ENCODE measurements around the gene ZDHHC22. TPM values are rescaled to one million over a fixed set of nuclear protein-coding genes. Genes with fewer than 3 reads are reported as not detected.

Gene ZDHHC22
- total and polyA plus RNA-seq, 8 donors, result 0.08 to 0.18 TPM; not detected in 6

GRCh38 chr14:77153802-77154201 is 12.2 kb upstream of the ZDHHC22 start:
- peaks cover 0 to 73% (median 29%) of the 10 kb centered on the region in 3 donors for H3K27me3 ChIP-seq
- TF ChIP-seq POLR2A (IDR thresholded peaks at IDR 0.05), result no peak
- TF ChIP-seq CTCF (IDR thresholded peaks at IDR 0.05), result no peak
- no peak for TF ChIP-seq POLR2AphosphoS5 (IDR thresholded peaks at IDR 0.05)
- TF ChIP-seq EP300 (IDR thresholded peaks at IDR 0.05), result no peak
- H3K4me3 ChIP-seq, result no peak overlapping the region
- peaks cover 0 to 11% (median 5%) of the 10 kb centered on the region in 4 donors for H3K4me1 ChIP-seq
- WGBS, 5 donors, result 88 to 97% (median 94%) methylated on average over 3 of the region's 3 CpGs
- no peak overlapping the region for H3K27ac ChIP-seq
- H3K36me3 ChIP-seq, result no peaks in the 10 kb centered on the region
- no peaks in the 10 kb centered on the region for H3K9me3 ChIP-seq
- intact Hi-C loops (cut with DNase I; ENCODE audit: low total_unique reads), result loop anchor here (10.0 kb wide), 1 partner anchor 161 kb away; no protein-coding TSS in a partner anchor
- DNase-seq, result no peak

DNA sequence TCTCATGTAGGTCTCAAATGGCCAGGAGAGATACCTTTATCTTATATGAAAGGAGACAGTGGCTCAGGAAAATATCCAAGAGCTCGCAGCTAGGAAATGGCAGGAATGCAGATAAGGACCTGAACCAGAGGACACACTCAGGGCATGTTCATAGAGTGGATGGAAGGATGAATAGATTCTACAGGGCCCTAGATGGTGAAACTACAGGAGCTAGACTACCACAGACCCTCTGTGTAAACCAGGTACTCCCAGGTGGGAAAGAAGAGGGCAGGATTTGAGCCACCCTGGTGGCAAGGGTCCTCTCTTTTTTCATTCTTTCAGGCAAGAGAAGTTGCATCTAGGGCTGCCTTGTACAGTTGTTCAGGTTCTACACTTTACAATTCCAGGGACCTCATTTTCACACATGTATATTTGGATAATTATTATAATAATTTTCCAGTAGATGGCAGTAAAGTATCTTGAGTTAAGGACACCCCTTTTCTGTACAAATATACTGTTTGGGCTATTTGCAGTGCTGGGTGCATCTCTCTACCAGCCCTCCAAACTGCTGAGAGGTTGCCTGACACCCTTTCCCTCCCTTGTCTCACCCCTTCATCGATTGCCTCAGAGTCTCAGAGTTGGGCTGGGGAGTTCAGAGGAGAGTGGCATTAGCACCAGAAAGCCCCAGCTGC is 10.5 kb upstream of the ZDHHC22 start:
- intact Hi-C loops (cut with DNase I; ENCODE audit: low total_unique reads), result loop anchor here (10.0 kb wide), 1 partner anchor 163 kb away; no protein-coding TSS in a partner anchor
- H3K4me3 ChIP-seq, result no peak overlapping the region
- H3K36me3 ChIP-seq, result no peaks in the 10 kb centered on the region
- 30 to 38% (median 35%) methylated on average over 2 of the region's 2 CpGs for WGBS, 5 donors
- no peaks in the 10 kb centered on the region for H3K9me3 ChIP-seq
- TF ChIP-seq POLR2AphosphoS5 (IDR thresholded peaks at IDR 0.05), result no peak
- no peak for TF ChIP-seq EP300 (IDR thresholded peaks at IDR 0.05)
- TF ChIP-seq POLR2A (IDR thresholded peaks at IDR 0.05), result no peak
- TF ChIP-seq CTCF (IDR thresholded peaks at IDR 0.05), result no peak
- peak in 1 of 2 donors; percentile 26 for DNase-seq
- H3K27ac ChIP-seq, result no peak overlapping the region
- peaks cover 0 to 62% (median 27%) of the 10 kb centered on the region in 3 donors for H3K27me3 ChIP-seq
- no peaks in the 10 kb centered on the region for H3K4me1 ChIP-seq

- DNase-seq, result peak in 1 of 2 donors; percentile 29
- intact Hi-C loops (cut with DNase I; ENCODE audit: low total_unique reads), result loop anchor here (10.0 kb wide), 1 partner anchor 164 kb away; no protein-coding TSS in a partner anchor
- no peak overlapping the region for H3K4me3 ChIP-seq
- peak in 1 of 7 experiments; percentile 10 for TF ChIP-seq CTCF (IDR thresholded peaks at IDR 0.05)
- no peak for TF ChIP-seq POLR2A (IDR thresholded peaks at IDR 0.05)
- 0 to 7% (median 4%) methylated on average over 5 of the region's 5 CpGs for WGBS, 5 donors
- no peaks in the 10 kb centered on the region for H3K36me3 ChIP-seq
- no peaks in the 10 kb centered on the region for H3K4me1 ChIP-seq
- no peaks in the 10 kb centered on the region for H3K9me3 ChIP-seq
- peaks cover 0 to 62% (median 35%) of the 10 kb centered on the region in 3 donors for H3K27me3 ChIP-seq
- H3K27ac ChIP-seq, result no peak overlapping the region
Measured at GRCh38 chr14:77151245-77151644, 9.7 kb upstream of the ZDHHC22 start.

DNA sequence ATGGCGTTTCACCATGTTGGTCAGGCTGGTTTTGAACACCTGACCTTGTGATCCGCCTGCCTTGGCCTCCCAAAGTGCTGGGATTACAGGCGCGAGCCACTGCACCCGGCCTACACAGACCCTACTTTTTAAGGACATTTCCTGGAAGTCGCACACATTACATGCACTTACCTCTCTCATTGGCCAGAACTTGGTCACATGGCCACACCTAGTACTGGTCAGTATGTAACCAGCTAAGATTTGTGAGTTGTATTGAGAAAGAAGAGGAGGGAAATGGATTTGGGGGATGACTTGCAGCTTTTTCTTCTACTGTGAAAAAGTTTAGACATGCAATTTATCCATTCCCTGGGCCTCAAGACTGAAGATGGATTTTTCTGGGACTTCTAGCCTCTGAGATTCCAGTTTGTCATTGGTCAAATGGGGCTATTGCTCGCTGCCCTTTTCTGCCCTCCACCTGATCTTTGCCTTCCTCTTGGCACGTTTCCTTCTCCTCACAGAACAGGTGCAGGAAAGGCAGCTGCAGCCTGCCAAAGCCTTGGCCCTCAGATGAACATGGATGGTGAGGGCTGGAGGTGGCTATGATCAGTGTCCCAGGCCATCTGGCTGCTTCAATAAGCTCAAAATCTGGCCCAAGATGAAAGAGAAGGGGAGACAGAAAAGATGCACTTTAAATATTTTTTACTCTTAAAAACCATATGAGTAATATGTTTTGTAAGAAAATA is 7.1 kb upstream of the ZDHHC22 start:
- peaks cover 0 to 65% (median 46%) of the 10 kb centered on the region in 3 donors for H3K27me3 ChIP-seq
- no peaks in the 10 kb centered on the region for H3K36me3 ChIP-seq
- no peak for DNase-seq
- H3K27ac ChIP-seq, result no peak overlapping the region
- 62 to 69% (median 66%) methylated on average over 8 of the region's 8 CpGs for WGBS, 5 donors
- TF ChIP-seq CTCF (IDR thresholded peaks at IDR 0.05) (no peak), POLR2A (IDR thresholded peaks at IDR 0.05) (no peak), EP300 (IDR thresholded peaks at IDR 0.05) (no peak), POLR2AphosphoS5 (IDR thresholded peaks at IDR 0.05) (no peak)
- no peak overlapping the region for H3K4me3 ChIP-seq
- H3K4me1 ChIP-seq, result no peaks in the 10 kb centered on the region
- H3K9me3 ChIP-seq, result no peaks in the 10 kb centered on the region
- intact Hi-C loops (cut with DNase I; ENCODE audit: low total_unique reads), result no loop called here

All from stomach (tissue), 9 donors.